ENCODE measurements around the gene MFN2. TPM values are rescaled to one million over a fixed set of nuclear protein-coding genes. Genes with fewer than 3 reads are reported as not detected.

MFN2 gene
- total RNA-seq, 6 donors from 2014 or later = 40.9 to 80.6 (median 71.0) TPM

DNA sequence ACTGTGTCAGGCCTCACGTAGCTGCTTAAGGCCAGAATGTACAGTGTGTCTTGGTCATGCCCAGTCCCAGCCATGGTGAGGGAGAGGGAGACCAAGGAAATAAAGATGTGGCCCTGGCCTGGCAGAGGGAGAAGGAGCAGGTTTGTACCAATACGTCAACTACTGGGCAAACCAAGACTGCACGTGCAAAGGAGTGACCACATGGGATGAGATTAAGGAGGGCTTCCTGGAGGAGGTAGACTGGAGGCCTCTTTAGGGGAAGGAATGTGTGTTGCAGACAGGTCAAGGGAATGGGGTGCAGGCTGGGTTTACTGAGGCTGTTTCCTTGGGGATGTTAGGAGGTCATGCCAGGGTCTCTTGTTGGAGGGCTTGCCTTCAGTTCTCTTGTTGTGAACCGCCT is 38.0 kb upstream of the MFN2 start:
- no peak for ATAC-seq (ENCODE audit: low FRiP score in 2 of 2)
- TF ChIP-seq EP300 (IDR thresholded peaks at IDR 0.05) (no peak), POLR2AphosphoS5 (IDR thresholded peaks at IDR 0.05) (no peak), POLR2A (IDR thresholded peaks at IDR 0.05) (no peak)
- TF ChIP-seq, protein P1, sequence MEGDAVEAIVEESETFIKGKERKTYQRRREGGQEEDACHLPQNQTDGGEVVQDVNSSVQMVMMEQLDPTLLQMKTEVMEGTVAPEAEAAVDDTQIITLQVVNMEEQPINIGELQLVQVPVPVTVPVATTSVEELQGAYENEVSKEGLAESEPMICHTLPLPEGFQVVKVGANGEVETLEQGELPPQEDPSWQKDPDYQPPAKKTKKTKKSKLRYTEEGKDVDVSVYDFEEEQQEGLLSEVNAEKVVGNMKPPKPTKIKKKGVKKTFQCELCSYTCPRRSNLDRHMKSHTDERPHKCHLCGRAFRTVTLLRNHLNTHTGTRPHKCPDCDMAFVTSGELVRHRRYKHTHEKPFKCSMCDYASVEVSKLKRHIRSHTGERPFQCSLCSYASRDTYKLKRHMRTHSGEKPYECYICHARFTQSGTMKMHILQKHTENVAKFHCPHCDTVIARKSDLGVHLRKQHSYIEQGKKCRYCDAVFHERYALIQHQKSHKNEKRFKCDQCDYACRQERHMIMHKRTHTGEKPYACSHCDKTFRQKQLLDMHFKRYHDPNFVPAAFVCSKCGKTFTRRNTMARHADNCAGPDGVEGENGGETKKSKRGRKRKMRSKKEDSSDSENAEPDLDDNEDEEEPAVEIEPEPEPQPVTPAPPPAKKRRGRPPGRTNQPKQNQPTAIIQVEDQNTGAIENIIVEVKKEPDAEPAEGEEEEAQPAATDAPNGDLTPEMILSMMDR (IDR thresholded peaks at IDR 0.05) = no peak
- Histone ChIP-seq H3K36me3 (peaks cover 0 to 29% (median 10%) of the 10 kb centered on the region in 4 donors), H3K4me3 (no peak overlapping the region), H3K27ac (no peak overlapping the region), H3K27me3 (no peaks in the 10 kb centered on the region), H3K9me3 (no peaks in the 10 kb centered on the region), H3K4me1 (peaks cover 0 to 12% (median 2%) of the 10 kb centered on the region in 4 donors)
- 91 to 96% methylated on average over 4 of the region's 4 CpGs for WGBS, 2 donors
- DNase-seq = no peak

DNA sequence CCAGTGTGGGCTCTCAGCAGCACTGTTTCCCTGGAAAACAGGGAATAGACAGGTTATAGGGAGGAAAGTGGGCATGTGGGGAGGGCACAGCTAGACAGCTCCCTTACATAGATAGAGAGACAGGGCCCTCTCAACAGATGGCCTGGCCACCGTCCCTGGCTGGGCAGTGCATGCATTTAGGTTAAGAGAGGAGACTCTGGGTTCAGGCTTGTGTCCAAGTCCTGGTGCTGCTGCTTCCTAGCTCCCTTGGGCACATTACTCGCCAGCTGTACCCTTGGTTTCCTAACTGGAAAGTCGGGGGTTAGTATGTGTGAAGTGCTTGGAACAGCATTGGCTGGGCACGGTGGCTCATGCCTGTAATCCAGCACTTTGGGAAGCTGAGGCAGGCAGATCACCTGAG is 36.6 kb upstream of the MFN2 start:
- Histone ChIP-seq H3K27me3 (no peaks in the 10 kb centered on the region), H3K27ac (no peak overlapping the region), H3K4me3 (no peak overlapping the region), H3K4me1 (peaks cover 0 to 9% (median 0%) of the 10 kb centered on the region in 4 donors), H3K36me3 (peaks cover 0 to 28% (median 8%) of the 10 kb centered on the region in 4 donors), H3K9me3 (no peaks in the 10 kb centered on the region)
- WGBS, 2 donors = 88 to 90% methylated on average over 2 to 4 of the region's 4 CpGs
- ATAC-seq (ENCODE audit: low FRiP score in 2 of 2) = no peak
- TF ChIP-seq, protein P1 (IDR thresholded peaks at IDR 0.05) = no peak
- TF ChIP-seq POLR2A (IDR thresholded peaks at IDR 0.05) (no peak), POLR2AphosphoS5 (IDR thresholded peaks at IDR 0.05) (no peak), EP300 (IDR thresholded peaks at IDR 0.05) (no peak)
- DNase-seq = no peak

DNA sequence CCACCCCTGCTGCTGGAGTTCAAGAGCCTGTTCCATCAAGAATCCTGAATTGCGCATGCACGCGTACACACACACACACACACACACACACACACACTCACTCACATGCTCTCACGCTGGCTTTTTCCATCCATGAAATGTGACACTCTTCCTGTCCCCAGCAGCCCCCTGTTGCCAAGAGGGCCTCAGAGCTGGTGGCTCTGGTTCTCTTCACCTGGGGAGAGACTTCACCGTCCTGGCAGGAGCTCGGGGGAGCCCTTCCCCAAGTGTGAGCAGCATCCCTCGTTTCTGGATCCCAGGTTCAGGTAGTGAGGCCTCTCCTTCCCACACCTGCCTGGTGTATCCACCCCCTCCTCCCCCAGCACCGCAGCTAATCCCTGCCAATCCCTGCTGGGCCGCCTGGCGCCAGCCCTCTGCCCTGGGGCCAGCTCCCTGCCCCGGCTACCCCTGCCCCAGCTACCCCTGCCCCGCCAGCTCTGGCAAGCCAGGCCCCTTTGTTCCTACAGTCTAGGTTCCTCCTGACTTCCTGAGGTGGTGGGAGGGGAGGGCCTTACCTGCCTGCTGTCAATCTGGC is 35.8 kb upstream of the MFN2 start:
- H3K27ac ChIP-seq = no peak overlapping the region
- no peak for DNase-seq
- peaks cover 0 to under 1% (median 0%) of the 10 kb centered on the region in 4 donors for H3K4me1 ChIP-seq
- no peaks in the 10 kb centered on the region for H3K27me3 ChIP-seq
- H3K4me3 ChIP-seq = no peak overlapping the region
- TF ChIP-seq, protein P1 (IDR thresholded peaks at IDR 0.05) = no peak
- no peak for TF ChIP-seq EP300 (IDR thresholded peaks at IDR 0.05)
- no peak for TF ChIP-seq POLR2AphosphoS5 (IDR thresholded peaks at IDR 0.05)
- TF ChIP-seq POLR2A (IDR thresholded peaks at IDR 0.05) = no peak
- 67 to 76% methylated on average over 8 to 12 of the region's 12 CpGs for WGBS, 2 donors
- ATAC-seq (ENCODE audit: low FRiP score in 2 of 2) = no peak
- peaks cover 0 to 28% (median 8%) of the 10 kb centered on the region in 4 donors for H3K36me3 ChIP-seq
- no peaks in the 10 kb centered on the region for H3K9me3 ChIP-seq

DNA sequence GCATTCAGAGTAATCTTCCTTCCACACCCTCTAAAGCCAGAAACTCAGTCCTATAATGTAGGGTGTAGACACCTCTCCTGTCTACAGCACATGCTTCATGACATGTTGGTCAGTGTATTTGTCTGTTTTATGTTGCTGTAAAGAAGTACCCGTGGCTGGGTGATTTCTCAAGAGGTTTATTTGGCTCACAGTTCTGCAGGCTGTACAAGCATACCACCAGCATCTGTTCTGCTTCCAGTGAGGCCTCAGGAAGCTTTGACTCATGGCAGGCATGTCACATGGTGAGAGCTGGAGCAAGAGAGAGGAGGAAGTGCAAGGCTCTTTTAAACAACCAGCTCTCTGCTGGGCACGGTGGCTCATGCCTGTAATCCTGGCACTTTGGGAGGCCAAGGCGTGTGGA is 33.6 kb upstream of the MFN2 start:
- no peak overlapping the region for H3K4me3 ChIP-seq
- DNase-seq (no peak), ATAC-seq (ENCODE audit: low FRiP score in 2 of 2) (no peak)
- WGBS, 2 donors = 79 to 86% methylated on average over 3 of the region's 3 CpGs
- no peak for TF ChIP-seq POLR2A (IDR thresholded peaks at IDR 0.05)
- H3K27me3 ChIP-seq = no peaks in the 10 kb centered on the region
- H3K9me3 ChIP-seq = no peaks in the 10 kb centered on the region
- no peaks in the 10 kb centered on the region for H3K4me1 ChIP-seq
- no peak overlapping the region for H3K27ac ChIP-seq
- peaks cover 0 to 36% (median 22%) of the 10 kb centered on the region in 4 donors for H3K36me3 ChIP-seq

DNA sequence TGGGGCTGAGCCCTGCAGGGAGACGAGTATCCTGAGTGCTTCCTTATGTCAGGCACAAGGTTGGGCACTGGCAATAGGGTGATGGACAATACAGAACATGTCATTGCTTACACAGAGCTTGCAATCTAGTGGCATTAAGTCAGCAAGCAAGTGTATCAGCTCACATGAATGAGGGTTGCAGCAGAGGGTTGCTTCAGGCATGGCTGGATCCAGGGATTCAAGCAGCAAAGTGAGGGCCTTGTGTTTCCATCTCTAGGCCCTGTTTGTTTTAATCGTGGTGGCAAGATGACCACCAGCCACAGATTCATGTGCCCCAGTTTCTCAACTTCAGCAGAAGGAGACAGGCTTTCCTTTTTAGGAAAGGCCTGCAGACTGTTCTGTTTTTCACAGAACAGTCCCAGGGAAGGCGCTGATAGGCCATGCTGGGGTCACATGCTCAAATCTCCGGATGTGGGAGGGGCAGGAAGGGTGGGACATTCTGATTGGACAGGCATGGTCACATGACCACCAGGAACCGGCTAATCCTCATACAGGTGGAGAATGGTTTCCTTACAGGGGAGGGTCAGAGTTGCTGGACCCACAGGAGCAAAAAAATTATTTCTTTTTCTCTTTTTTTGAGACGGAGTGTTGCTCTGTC is 31.3 kb upstream of the MFN2 start:
- TF ChIP-seq EP300 (IDR thresholded peaks at IDR 0.05) = no peak
- TF ChIP-seq POLR2AphosphoS5 (IDR thresholded peaks at IDR 0.05) = no peak
- no peak for TF ChIP-seq POLR2A (IDR thresholded peaks at IDR 0.05)
- TF ChIP-seq, protein P1 (IDR thresholded peaks at IDR 0.05) = no peak
- WGBS, 2 donors = 91 to 94% methylated on average over 6 of the region's 6 CpGs
- Histone ChIP-seq H3K27ac (no peak overlapping the region), H3K36me3 (peaks cover 0 to 41% (median 25%) of the 10 kb centered on the region in 4 donors), H3K27me3 (no peaks in the 10 kb centered on the region), H3K4me3 (no peak overlapping the region), H3K9me3 (no peaks in the 10 kb centered on the region), H3K4me1 (no peaks in the 10 kb centered on the region)
- DNase-seq (no peak), ATAC-seq (ENCODE audit: low FRiP score in 2 of 2) (no peak)
